Measurements from ENCODE around the gene MBOAT2. TPM values are rescaled to one million over a fixed set of nuclear protein-coding genes. Genes with fewer than 3 reads are reported as not detected.
A peak's percentile ranks its signal among the peaks of the same experiment; 100 is the strongest.

MBOAT2 gene
- total and polyA plus RNA-seq, 2 of the 13 experiments (the other 11 are each of a cell fraction or from before 2014, with no cell fraction given), result 0.11 to 0.36 TPM

GRCh38 chr2:8803658-8804379 is 199.7 kb downstream of the MBOAT2 start (continued):
- TF ChIP-seq NFYB (CRISPR knock-in tag; IDR thresholded peaks at IDR 0.05) (no peak), ZNF263 (CRISPR knock-in tag; IDR thresholded peaks at IDR 0.05) (no peak), HNRNPUL1 (IDR thresholded peaks at IDR 0.05; ENCODE audit: low read depth, low read length) (no peak), ZNF234 (CRISPR knock-in tag; conservative IDR thresholded peaks at IDR 0.05) (no peak), ZBTB20 (CRISPR knock-in tag; IDR thresholded peaks at IDR 0.05; ENCODE audit: borderline replicate concordance, low read depth) (no peak), ZNF878 (CRISPR knock-in tag; IDR thresholded peaks at IDR 0.05) (no peak), AGO1 (IDR thresholded peaks at IDR 0.05; ENCODE audit: low read depth, low read length, poor library complexity, severe bottlenecking) (no peak), TARDBP (CRISPR knock-in tag; IDR thresholded peaks at IDR 0.05) (no peak), RFX5 (IDR thresholded peaks at IDR 0.05; ENCODE audit: low read depth, low read length) (no peak), ONECUT2 (CRISPR knock-in tag; IDR thresholded peaks at IDR 0.05) (no peak), GMEB1 (CRISPR knock-in tag; IDR thresholded peaks at IDR 0.05; ENCODE audit: borderline replicate concordance) (no peak), FOXA1 (IDR thresholded peaks at IDR 0.05) (no peak), FOXA1 (CRISPR knock-in tag; IDR thresholded peaks at IDR 0.05) (peak; percentile 46; the same call in 1 of the 2 replicates), FOXA3 (CRISPR knock-in tag; IDR thresholded peaks at IDR 0.05) (0 out of 2 replicates have a peak, but pooled peaks have one; percentile 40), NR2C2 (CRISPR knock-in tag; IDR thresholded peaks at IDR 0.05; ENCODE audit: borderline replicate concordance) (no peak), ZNF670 (CRISPR knock-in tag; IDR thresholded peaks at IDR 0.05; ENCODE audit: borderline replicate concordance) (no peak), GATAD2A (CRISPR knock-in tag; IDR thresholded peaks at IDR 0.05) (no peak), FOSL2 (CRISPR knock-in tag; IDR thresholded peaks at IDR 0.05) (peak; percentile 93), ARID5B (CRISPR knock-in tag; IDR thresholded peaks at IDR 0.05) (peak; percentile 41; the same call in 1 of the 2 replicates), ETV5 (CRISPR knock-in tag; IDR thresholded peaks at IDR 0.05; ENCODE audit: borderline replicate concordance) (peak; percentile 15; the same call in 1 of the 2 replicates), MYNN (CRISPR knock-in tag; IDR thresholded peaks at IDR 0.05; ENCODE audit: low read depth) (no peak), SUZ12 (IDR thresholded peaks at IDR 0.05; ENCODE audit: low read depth, low read length) (no peak), ZNF253 (CRISPR knock-in tag; IDR thresholded peaks at IDR 0.05; ENCODE audit: borderline replicate concordance) (no peak), ZNF768 (CRISPR knock-in tag; IDR thresholded peaks at IDR 0.05) (no peak), ZNF136 (CRISPR knock-in tag; IDR thresholded peaks at IDR 0.05; ENCODE audit: low read depth) (no peak), ZBTB21 (CRISPR knock-in tag; IDR thresholded peaks at IDR 0.05) (peak; percentile 72)

All from HepG2 (cell line).